ENCODE results near the gene TMOD2.

- TF ChIP-seq CTCF (IDR thresholded peaks at IDR 0.05 in 4 of 5, conservative IDR thresholded peaks at IDR 0.05 in 1 of 5): no peak
- TF ChIP-seq POLR2A (IDR thresholded peaks at IDR 0.05): no peak
Observed at GRCh38 chr15:51816611-51817010, 65.2 kb downstream of the TMOD2 start.
